Ectodermal cell (in vitro differentiated cells): ENCODE measurements around the gene HTT-AS.

Source experiments
- H3K27ac ChIP-seq: 2 replicates; pipeline ENCODE4 v1.7.0; 2013; ENCODE audit warnings: mild to moderate bottlenecking, low read depth, low read length; ENCODE audit not compliant: insufficient read depth, poor library complexity, severe bottlenecking
- H3K27me3 ChIP-seq: 2 replicates; pipeline ENCODE4 v1.7.0; 2013; ENCODE audit warnings: mild to moderate bottlenecking, low read length; ENCODE audit not compliant: insufficient read depth, control insufficient read depth, poor library complexity, severe bottlenecking
- H3K36me3 ChIP-seq: one replicate; pipeline ENCODE4 v1.7.0; 2013; ENCODE audit warnings: low read length; ENCODE audit not compliant: control insufficient read depth, insufficient read depth
- H3K4me1 ChIP-seq: one replicate; pipeline ENCODE4 v1.7.0; 2013; ENCODE audit warnings: low read length; ENCODE audit not compliant: control insufficient read depth, insufficient read depth
- H3K4me3 ChIP-seq: 2 replicates; pipeline ENCODE4 v1.7.0; 2013; ENCODE audit warnings: low read depth, low read length, control low read depth; ENCODE audit not compliant: insufficient read depth
- H3K9me3 ChIP-seq: 2 replicates; pipeline ENCODE4 v1.7.0; 2013; ENCODE audit warnings: mild to moderate bottlenecking, low read length, moderate library complexity; ENCODE audit not compliant: control insufficient read depth
- WGBS, 2 experiments: methylation state at CpG; one replicate each; pipeline ENCODE4 v1.1.7; 2013; ENCODE audit warnings: missing lambda C conversion rate in 2 of 2; 5-methylcytosine and 5-hydroxymethylcytosine counted together

The HTT-AS gene

DNA sequence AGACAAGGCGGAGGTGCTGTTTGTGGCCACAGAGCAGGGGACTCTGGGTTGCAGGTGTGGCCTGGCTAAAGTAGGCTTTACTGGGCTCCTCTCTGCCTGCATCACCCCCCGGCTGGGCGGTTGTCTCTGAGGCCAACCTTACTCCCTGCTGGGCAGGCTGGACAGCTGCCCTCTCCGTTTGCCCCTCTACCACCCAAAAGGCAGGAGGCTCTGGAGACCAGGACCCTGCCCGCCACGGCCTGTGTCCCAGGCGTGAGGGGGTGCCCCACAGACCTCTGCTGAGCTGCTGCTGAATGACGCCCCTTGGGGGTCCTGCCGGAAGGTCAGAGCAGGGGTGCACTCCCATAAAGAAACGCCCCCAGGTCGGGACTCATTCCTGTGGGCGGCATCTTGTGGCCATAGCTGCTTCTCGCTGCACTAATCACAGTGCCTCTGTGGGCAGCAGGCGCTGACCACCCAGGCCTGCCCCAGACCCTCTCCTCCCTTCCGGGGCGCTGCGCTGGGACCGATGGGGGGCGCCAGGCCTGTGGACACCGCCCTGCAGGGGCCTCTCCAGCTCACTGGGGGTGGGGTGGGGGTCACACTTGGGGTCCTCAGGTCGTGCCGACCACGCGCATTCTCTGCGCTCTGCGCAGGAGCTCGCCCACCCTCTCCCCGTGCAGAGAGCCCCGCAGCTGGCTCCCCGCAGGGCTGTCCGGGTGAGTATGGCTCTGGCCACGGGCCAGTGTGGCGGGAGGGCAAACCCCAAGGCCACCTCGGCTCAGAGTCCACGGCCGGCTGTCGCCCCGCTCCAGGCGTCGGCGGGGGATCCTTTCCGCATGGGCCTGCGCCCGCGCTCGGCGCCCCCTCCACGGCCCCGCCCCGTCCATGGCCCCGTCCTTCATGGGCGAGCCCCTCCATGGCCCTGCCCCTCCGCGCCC, 920 bp downstream of the HTT-AS start:
- Histone ChIP-seq H3K27me3 (no peaks in the 10 kb centered on the region), H3K4me1 (no peaks in the 10 kb centered on the region), H3K27ac (no peak overlapping the region), H3K9me3 (no peaks in the 10 kb centered on the region), H3K36me3 (no peaks in the 10 kb centered on the region), H3K4me3 (peak overlapping the region; percentile 61)
- WGBS, 2 experiments = 18 to 19% methylated on average over 52 to 54 of the region's 54 CpGs

DNA sequence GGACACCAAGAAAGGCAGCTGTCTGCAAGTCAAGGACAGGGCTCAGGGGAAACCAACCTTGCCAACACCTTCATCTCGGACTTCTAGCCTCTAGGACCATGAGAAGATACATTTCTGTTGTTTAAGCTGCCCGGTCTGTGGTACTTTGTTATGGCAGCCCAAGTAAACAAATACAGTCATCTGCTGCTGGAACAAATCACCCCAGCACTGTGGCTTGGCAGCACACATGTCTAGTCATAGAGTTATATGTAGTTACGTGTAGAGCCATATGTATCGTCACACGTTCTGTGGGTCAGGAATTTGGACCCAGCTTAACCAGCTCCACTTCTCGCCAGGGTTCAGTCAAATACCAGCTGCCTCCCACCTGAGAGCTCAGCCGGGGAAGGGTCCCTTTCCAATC, 2.5 kb downstream of the HTT-AS start:
- no peaks in the 10 kb centered on the region for H3K4me1 ChIP-seq
- H3K36me3 ChIP-seq = no peaks in the 10 kb centered on the region
- H3K27ac ChIP-seq = no peak overlapping the region
- no peaks in the 10 kb centered on the region for H3K9me3 ChIP-seq
- no peak overlapping the region for H3K4me3 ChIP-seq
- 88 to 94% methylated on average over 7 of the region's 7 CpGs for WGBS, 2 experiments
- H3K27me3 ChIP-seq = no peaks in the 10 kb centered on the region

DNA sequence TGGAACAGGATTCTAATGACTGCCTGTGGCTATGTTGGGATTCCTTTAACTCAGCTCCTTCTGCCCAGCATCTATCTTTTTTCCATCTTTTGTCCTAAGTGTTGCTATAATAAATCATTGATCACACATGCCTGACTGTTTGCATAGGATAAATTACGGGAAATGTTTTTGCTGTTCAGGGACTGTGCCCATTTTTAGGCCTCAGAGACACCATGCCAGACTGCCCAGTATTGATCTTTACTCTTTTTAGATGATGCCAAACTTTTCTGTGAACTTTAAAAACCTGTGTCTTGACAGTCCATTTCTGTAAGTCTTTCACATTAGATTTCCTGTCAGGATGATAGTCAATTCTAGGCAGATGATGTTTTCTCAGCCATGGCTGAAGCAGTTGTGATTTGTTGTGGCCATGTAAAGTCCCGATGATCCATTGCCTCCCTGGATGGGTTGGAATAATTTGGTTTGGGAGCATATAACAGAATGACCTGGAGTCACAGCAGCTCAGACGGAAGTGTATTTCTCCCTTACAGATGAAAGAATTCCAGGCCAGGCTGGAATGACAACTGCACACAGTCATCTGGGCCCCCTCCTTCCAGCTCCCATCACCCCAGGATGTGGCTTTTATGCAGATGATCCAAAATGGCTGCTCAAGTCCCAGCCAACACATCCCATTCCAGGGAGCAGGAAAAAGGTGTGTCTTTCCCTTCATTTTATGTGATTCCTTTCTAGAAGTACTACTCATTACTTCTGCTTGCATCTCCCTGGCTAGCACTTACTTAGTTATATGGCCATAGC, 3.4 kb downstream of the HTT-AS start:
- WGBS, 2 experiments = 87 to 92% methylated on average over 3 of the region's 3 CpGs

DNA sequence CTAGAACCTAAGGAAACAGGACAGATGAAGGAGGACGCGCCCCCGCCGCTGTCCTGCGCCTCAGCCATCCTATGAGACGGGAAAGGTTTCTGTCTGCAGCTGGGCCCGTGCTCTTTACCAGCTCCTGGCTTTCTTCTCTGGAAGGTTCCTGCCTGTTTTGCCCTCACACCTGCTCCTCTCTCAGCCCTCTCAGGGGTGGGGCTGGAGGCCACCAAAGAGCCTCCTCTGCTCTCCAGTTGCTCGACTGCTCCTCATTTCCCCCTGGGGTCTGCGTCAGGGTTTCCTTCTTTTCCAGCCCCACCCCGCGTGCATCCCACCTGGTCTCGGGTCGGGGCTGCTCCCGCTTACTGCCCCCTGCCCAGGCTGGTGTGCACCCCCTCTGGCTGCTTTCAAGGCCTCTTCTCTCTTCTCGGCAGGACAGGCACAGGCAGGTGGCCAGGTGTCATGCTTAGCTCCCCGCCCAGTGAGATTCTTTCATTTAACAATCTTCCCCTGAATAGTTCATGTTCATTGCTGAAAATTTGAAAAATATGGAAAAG, 4.6 kb downstream of the HTT-AS start:
- Histone ChIP-seq H3K36me3 (no peaks in the 10 kb centered on the region), H3K9me3 (no peaks in the 10 kb centered on the region), H3K4me3 (no peak overlapping the region), H3K27me3 (no peaks in the 10 kb centered on the region), H3K27ac (no peak overlapping the region), H3K4me1 (no peaks in the 10 kb centered on the region)
- 83 to 89% methylated on average over 15 to 16 of the region's 16 CpGs for WGBS, 2 experiments

More for the DNA sequence above, 3.4 kb downstream of the HTT-AS start:
- Histone ChIP-seq H3K9me3 (no peaks in the 10 kb centered on the region), H3K27me3 (no peaks in the 10 kb centered on the region), H3K36me3 (no peaks in the 10 kb centered on the region), H3K4me3 (no peak overlapping the region), H3K27ac (no peak overlapping the region), H3K4me1 (no peaks in the 10 kb centered on the region)

DNA sequence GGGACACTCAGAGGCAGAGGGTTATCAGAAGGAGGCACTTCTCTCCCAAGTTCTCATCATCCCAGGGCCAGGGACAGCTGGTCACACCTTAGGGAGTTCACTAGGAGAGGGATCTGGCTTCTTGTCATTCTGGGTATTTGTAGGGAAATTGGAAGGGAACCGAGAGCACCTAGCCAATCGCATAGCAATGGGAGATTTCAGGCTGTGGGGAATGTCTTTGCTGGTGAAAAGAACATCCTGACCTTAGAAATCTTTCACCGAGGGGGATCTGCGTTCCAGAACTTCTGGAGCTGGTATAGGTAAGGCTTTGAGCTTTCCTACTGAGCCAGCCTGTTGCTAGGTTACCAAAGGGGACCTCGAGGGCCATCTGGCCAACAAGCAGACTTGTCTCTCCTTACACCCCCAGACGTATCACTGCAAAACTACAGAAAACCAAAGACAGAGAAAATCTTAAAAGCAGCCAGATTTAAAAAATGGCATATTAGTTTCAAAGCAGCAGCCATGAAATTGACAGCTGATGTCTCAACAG, 6.8 kb downstream of the HTT-AS start:
- Histone ChIP-seq H3K27me3 (no peaks in the 10 kb centered on the region), H3K4me3 (no peak overlapping the region), H3K4me1 (no peaks in the 10 kb centered on the region), H3K27ac (no peak overlapping the region), H3K36me3 (no peaks in the 10 kb centered on the region), H3K9me3 (no peaks in the 10 kb centered on the region)
- WGBS, 2 experiments = 79 to 81% methylated on average over 6 of the region's 6 CpGs

DNA sequence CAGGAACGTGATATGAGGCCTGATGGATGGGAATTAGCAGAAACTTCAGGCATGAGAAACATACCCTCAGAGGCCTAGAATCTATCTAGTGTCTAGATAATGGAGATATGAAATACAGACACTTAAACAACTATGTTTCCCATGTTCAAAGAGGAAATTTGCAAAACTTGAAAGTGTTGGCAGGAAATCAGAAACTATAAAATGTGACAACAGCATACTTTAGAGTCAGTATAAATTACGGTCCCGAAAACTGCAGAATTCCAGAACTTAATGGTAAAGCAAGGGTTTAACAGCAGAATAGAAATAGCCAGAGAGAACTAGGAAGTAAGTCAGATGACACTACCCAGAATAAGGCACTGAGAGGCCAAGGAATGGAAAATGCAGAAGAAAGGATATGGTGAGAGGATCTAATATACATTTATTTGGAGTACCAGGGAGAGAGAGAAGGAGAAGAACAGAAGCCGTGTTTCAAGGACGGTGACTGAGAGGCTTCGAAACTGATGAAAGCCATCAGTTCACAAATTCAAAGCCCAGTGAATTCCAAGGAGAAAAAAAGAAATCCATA, 7.4 kb downstream of the HTT-AS start:
- H3K9me3 ChIP-seq = no peaks in the 10 kb centered on the region
- no peaks in the 10 kb centered on the region for H3K27me3 ChIP-seq
- WGBS, 2 experiments = 93 to 94% methylated on average over 5 to 6 of the region's 6 CpGs
- H3K4me1 ChIP-seq = no peaks in the 10 kb centered on the region
- no peaks in the 10 kb centered on the region for H3K36me3 ChIP-seq
- no peak overlapping the region for H3K4me3 ChIP-seq
- H3K27ac ChIP-seq = no peak overlapping the region

DNA sequence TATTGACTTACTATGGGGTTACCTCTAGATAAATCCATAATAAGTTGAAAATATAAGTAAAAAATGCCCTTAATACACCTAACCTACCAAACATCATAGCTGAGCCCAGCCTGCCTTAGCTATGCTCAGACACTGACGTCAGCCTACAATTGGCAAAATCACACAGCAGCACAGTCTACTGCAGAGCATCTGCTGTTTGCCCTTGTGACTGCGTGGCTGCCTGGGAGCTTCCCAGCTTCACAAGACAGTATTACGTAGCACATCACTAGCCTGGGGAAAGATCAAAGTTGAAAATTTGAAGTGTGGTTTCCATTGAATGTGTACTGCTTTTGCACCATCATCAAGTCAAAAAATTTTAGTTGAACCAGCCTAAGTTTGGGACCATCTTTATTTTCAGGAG, 8.8 kb downstream of the HTT-AS start:
- Histone ChIP-seq H3K36me3 (no peaks in the 10 kb centered on the region), H3K9me3 (no peaks in the 10 kb centered on the region), H3K4me3 (no peak overlapping the region), H3K27ac (no peak overlapping the region), H3K27me3 (no peaks in the 10 kb centered on the region), H3K4me1 (no peaks in the 10 kb centered on the region)
- 86 to 90% methylated on average over 3 of the region's 3 CpGs for WGBS, 2 experiments

DNA sequence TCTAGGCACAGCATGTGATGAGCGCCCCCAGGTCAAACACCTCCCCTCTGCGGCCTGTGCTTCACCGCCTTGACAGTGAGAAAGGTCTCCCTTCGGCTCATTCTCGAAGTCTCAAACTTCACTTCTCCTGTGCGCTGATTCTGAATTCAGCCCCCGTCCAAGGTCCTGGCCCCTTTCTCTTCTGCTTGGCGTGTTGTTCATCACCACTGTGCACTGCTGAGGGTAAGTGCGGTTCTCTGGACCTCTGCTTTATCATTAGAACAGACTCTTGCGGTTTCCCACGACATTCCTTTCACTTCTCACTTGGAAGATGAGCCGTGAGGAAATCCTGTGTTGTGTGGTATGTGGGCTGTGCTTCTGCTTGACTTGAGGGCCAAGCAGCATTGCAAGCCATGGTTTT, 11.9 kb downstream of the HTT-AS start:
- H3K4me3 ChIP-seq = no peak overlapping the region
- WGBS, 2 experiments = 92 to 93% methylated on average over 12 of the region's 12 CpGs
- H3K36me3 ChIP-seq = no peaks in the 10 kb centered on the region
- H3K9me3 ChIP-seq = no peaks in the 10 kb centered on the region
- H3K27me3 ChIP-seq = no peaks in the 10 kb centered on the region
- H3K27ac ChIP-seq = no peak overlapping the region
- H3K4me1 ChIP-seq = no peaks in the 10 kb centered on the region

DNA sequence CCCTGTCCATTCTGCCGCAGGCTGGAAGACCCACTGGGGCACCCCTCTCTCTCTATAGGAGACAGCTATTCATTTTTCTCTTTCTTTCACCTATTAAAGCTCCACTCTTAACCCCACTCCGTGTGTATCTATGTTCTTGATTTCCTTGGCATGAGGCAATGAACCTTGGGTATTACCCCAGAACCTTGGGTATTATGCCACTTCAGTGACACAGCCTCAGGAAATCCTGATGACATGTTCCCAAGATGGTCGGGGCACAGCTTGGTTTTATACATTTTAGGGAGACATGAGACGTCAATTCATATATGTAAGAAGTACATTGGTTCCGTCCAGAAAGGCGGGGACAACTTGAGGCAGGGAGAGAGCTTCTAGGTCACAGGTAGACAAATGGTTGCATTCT, 13.4 kb downstream of the HTT-AS start:
- H3K36me3 ChIP-seq = no peaks in the 10 kb centered on the region
- no peak overlapping the region for H3K4me3 ChIP-seq
- no peaks in the 10 kb centered on the region for H3K9me3 ChIP-seq
- H3K27ac ChIP-seq = no peak overlapping the region
- WGBS, 2 experiments = 93 to 98% methylated on average over 6 of the region's 6 CpGs
- no peaks in the 10 kb centered on the region for H3K4me1 ChIP-seq
- H3K27me3 ChIP-seq = no peaks in the 10 kb centered on the region

DNA sequence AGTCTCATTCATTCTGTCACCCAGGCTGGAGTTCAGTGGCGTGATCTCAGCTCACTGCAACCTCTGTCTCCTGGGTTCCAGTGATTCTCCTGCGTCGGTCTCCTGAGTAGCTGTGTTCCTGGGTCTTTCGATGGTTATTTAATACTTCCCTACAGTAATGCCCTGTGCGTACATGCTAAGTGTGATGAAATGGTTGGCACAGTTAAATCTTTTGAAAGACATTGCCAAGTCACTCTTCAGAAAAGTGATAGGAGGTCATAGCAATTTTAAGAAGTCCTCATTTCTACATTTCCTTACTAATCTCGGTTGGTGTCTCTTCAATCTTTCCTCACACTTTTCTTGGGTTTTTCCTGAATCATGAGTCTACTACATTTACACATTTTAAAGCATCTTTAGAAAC, 14.4 kb downstream of the HTT-AS start:
- WGBS, 2 experiments = 95 to 97% methylated on average over 6 of the region's 6 CpGs
- no peaks in the 10 kb centered on the region for H3K36me3 ChIP-seq
- H3K4me3 ChIP-seq = no peak overlapping the region
- peaks cover 3% of the 10 kb centered on the region for H3K9me3 ChIP-seq
- no peak overlapping the region for H3K27ac ChIP-seq
- no peaks in the 10 kb centered on the region for H3K27me3 ChIP-seq
- no peaks in the 10 kb centered on the region for H3K4me1 ChIP-seq
